B cell (primary cell): Measurements from ENCODE around the gene MYO19. TPM values are rescaled to one million over a fixed set of nuclear protein-coding genes. Genes with fewer than 3 reads are reported as not detected.

ENCODE experiments used
- ATAC-seq: fragments of 200-7000 bp; cut with Tn5 transposase; one replicate; pipeline ENCODE4 v1.10.0; 2021; ENCODE audit warnings: low read depth, mild to moderate bottlenecking, moderate number of reproducible peaks, moderate library complexity
- CTCF ChIA-PET: fragments of 350-600 bp; sonication (Branson Sonifier 250); formaldehyde crosslinking; loops from one replicate; lab custom pipeline; 2021; ENCODE audit warnings: antibody characterized with exemption, inconsistent platforms; lab: Charles Lee
- POLR2A ChIA-PET: fragments of 350-600 bp; sonication (Branson Sonifier 250); formaldehyde crosslinking; loops from one replicate; lab custom pipeline; 2021; ENCODE audit warnings: antibody characterized with exemption; lab: Charles Lee
- DNase-seq: peaks from one replicate; pipeline ENCODE4 v3.0.0; 2013
- H2AFZ ChIP-seq: 2 replicates; pipeline ENCODE4 v1.6.1; 2012; ENCODE audit warnings: mild to moderate bottlenecking, low read depth, low read length; ENCODE audit not compliant: insufficient read depth, poor library complexity, severe bottlenecking
- H3K27ac ChIP-seq, 2 donors: 1 replicate in 1 of 2; 2 replicates in 1 of 2; pipeline ENCODE4 v1.5.1; 2012 to 2013; ENCODE audit warnings: low read length in 2 of 2, mild to moderate bottlenecking in 2 of 2, moderate library complexity in 1 of 2
- H3K27me3 ChIP-seq, 4 experiments: fragments of 200-600 bp in 1 of 4; sonication (generic) in 1 of 4; replicated peaks in 1 of 4; 1 replicate in 2 of 4; 2 replicates in 2 of 4; pipeline versions ENCODE4 v1.6.1 to v1.7.0; 2013 to 2016; ENCODE audit warnings: low read length in 3 of 4, mild to moderate bottlenecking in 2 of 4, mixed read lengths in 1 of 4, moderate library complexity in 1 of 4; ENCODE audit not compliant: insufficient read depth in 4 of 4, control insufficient read depth in 3 of 4; ENCODE audit errors: control extremely low read depth in 1 of 4
- H3K36me3 ChIP-seq, 2 experiments: replicated peaks in 1 of 2; 1 replicate in 1 of 2; 2 replicates in 1 of 2; pipeline versions ENCODE4 v1.6.1 to v1.7.1; 2013; ENCODE audit warnings: low read length in 1 of 2; ENCODE audit not compliant: insufficient read depth in 2 of 2, control insufficient read depth in 1 of 2; ENCODE audit errors: control extremely low read depth in 1 of 2, extremely low read depth in 1 of 2
- H3K4me1 ChIP-seq, 2 donors: fragments of 200-600 bp in 1 of 2; sonication (generic) in 1 of 2; 1 replicate in 1 of 2; 2 replicates in 1 of 2; pipeline versions ENCODE4 v1.5.1 to v1.6.1; 2013 to 2017; ENCODE audit warnings: low read length in 2 of 2; ENCODE audit not compliant: control insufficient read depth in 2 of 2, insufficient read depth in 2 of 2
- H3K4me2 ChIP-seq: replicated peaks from 2 replicates; pipeline ENCODE3; 2012; ENCODE audit warnings: mild to moderate bottlenecking, low read depth, low read length; ENCODE audit not compliant: poor library complexity, severe bottlenecking
- H3K4me3 ChIP-seq, 5 experiments: fragments of 200-600 bp in 1 of 5; sonication (generic) in 1 of 5; 1 replicate in 3 of 5; 2 replicates in 2 of 5; pipeline versions ENCODE4 v1.5.1 to v1.7.0; 2011 to 2016; ENCODE audit warnings: low read length in 4 of 5, mild to moderate bottlenecking in 4 of 5, low read depth in 2 of 5, control low read depth in 1 of 5, moderate library complexity in 1 of 5; ENCODE audit not compliant: insufficient read depth in 1 of 5; ENCODE audit errors: control extremely low read depth in 1 of 5, extremely low read depth in 1 of 5
- H3K79me2 ChIP-seq: fragments of 200-600 bp; sonication (generic); one replicate; pipeline ENCODE4 v1.6.0; 2016; ENCODE audit warnings: low read length; ENCODE audit not compliant: control insufficient read depth, insufficient read depth
- H3K9ac ChIP-seq: fragments of 200-600 bp; sonication (generic); 2 replicates; pipeline ENCODE4 v1.6.1; 2017; ENCODE audit warnings: mild to moderate bottlenecking, low read length, moderate library complexity
- H3K9me3 ChIP-seq, 3 donors: one replicate each; pipeline versions ENCODE4 v1.6.1 to v1.7.1; 2013; ENCODE audit warnings: low read length in 2 of 3; ENCODE audit not compliant: control insufficient read depth in 2 of 3, insufficient read depth in 1 of 3; ENCODE audit errors: control extremely low read depth in 1 of 3
- H4K20me1 ChIP-seq: 2 replicates; pipeline ENCODE4 v1.6.0; 2012; ENCODE audit warnings: mild to moderate bottlenecking, low read length; ENCODE audit not compliant: insufficient read depth, control insufficient read depth, poor library complexity, severe bottlenecking
- H3K27ac Mint-ChIP-seq: one replicate; pipeline ENCODE4 v1.8.0; 2021; ENCODE audit warnings: mixed read lengths
- H3K27me3 Mint-ChIP-seq: one replicate; pipeline ENCODE4 v1.8.0; 2021; ENCODE audit warnings: mixed read lengths
- H3K4me1 Mint-ChIP-seq: one replicate; pipeline ENCODE4 v1.8.0; 2021; ENCODE audit warnings: mixed read lengths
- H3K4me3 Mint-ChIP-seq: one replicate; pipeline ENCODE4 v1.8.0; 2021; ENCODE audit warnings: mixed read lengths
- H3K9me3 Mint-ChIP-seq: one replicate; pipeline ENCODE4 v1.8.0; 2022; ENCODE audit warnings: mixed read lengths; ENCODE audit not compliant: insufficient read depth
- EZH2 ChIP-seq: IDR thresholded peaks from 2 replicates; pipeline ENCODE4 v1.6.1; 2012; ENCODE audit warnings: borderline replicate concordance, low read depth, mild to moderate bottlenecking, moderate library complexity, low read length; ENCODE audit not compliant: insufficient read depth, poor library complexity, severe bottlenecking
- WGBS: methylation state at CpG from one replicate; pipeline ENCODE4 v1.1.5; 2013; ENCODE audit warnings: missing lambda C conversion rate; ENCODE audit not compliant: insufficient coverage; 5-methylcytosine and 5-hydroxymethylcytosine counted together
- intact Hi-C: fragments of 100-400 bp; cut with micrococcal nuclease; formaldehyde crosslinking; loops from one replicate; pipeline ENCODE4 v1.10.0; 2022
- polyA plus RNA-seq: library from polyadenylated mRNA; depleted of rRNA; stranded (reverse); fragments of >200 nt; gene quantifications from 2 replicates; pipeline ENCODE4 v1.2.3, GENCODE V29; 2012
- total RNA-seq, 2 donors: library from RNA; stranded (reverse); fragments of 120-200 nt in 1 of 2; gene quantifications; 1 replicate in 1 of 2; 2 replicates in 1 of 2; pipeline versions ENCODE4 v1.2.3 to v1.2.4, GENCODE V29; 2013 to 2022
- TF ChIP-seq, protein P1 (sequence below): fragments of 200-600 bp; IDR thresholded peaks from one replicate; pipeline ENCODE4 v1.8.0; 2022; ENCODE audit warnings: antibody characterized with exemption, mild to moderate bottlenecking

Gene MYO19
- total and polyA plus RNA-seq, 2 donors (not counting 1 experiment from before 2014, with no cell fraction given) = 65.7 to 88.7 TPM

DNA sequence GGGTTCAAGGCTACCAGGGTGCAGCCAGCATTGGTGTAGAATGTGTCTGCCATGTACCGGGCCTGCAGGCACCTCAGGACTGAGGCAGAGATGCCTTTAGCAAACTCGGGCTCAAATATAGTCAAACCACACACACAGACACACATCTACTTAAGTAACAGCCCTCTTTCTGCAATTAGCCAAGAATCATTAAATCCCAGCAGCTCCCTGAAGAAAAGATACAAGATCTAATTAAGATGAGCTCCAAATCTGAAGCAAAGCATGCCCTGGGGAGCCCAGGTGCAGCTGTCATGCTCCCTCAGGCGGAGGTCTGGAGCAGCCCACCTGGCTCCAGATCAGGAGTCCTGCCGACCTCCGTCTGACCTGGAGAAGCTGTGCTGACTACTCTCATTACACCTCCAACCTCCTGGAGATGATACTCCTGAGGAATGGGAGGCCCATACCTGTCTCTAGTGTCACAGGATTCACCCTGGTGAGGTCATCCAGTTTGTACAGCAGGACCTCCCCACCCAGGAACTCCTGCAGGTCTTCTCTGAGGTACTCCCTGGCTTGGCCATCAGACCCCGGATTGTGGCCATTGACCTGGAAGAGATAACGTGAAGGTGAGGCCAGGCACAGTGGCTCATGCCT is 6.9 kb downstream of the MYO19 start:
- ATAC-seq = no peak
- TF ChIP-seq, protein P1, sequence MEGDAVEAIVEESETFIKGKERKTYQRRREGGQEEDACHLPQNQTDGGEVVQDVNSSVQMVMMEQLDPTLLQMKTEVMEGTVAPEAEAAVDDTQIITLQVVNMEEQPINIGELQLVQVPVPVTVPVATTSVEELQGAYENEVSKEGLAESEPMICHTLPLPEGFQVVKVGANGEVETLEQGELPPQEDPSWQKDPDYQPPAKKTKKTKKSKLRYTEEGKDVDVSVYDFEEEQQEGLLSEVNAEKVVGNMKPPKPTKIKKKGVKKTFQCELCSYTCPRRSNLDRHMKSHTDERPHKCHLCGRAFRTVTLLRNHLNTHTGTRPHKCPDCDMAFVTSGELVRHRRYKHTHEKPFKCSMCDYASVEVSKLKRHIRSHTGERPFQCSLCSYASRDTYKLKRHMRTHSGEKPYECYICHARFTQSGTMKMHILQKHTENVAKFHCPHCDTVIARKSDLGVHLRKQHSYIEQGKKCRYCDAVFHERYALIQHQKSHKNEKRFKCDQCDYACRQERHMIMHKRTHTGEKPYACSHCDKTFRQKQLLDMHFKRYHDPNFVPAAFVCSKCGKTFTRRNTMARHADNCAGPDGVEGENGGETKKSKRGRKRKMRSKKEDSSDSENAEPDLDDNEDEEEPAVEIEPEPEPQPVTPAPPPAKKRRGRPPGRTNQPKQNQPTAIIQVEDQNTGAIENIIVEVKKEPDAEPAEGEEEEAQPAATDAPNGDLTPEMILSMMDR = no peak
- no peak for TF ChIP-seq EZH2
- intact Hi-C loops = no loop called here

DNA sequence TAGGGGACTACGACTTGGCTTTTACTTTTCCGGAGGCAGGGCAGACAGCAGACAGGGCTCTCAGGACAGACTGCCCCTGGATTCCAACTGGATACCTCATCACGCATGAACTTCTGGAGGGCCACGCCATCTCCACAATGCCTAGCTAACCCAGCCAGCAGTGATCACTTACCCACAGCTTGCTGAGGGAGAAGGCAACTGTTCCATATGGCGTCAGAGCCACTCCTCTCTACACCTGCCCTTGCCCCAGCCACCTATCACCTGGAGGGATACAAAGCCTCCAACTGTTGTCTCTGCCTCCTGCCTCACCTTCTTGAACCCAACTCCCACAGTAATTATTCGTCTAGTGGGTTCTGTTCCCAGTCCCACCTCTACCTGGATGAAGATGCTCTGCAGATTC is 8.8 kb downstream of the MYO19 start:
- no peak overlapping the region for H3K4me3 Mint-ChIP-seq
- WGBS = 100% methylated on average over 6 of the region's 6 CpGs
- H3K79me2 ChIP-seq = no peaks in the 10 kb centered on the region
- no peak overlapping the region for H3K27ac ChIP-seq
- intact Hi-C loops = no loop called here
- H2AFZ ChIP-seq = no peak overlapping the region
- H3K36me3 ChIP-seq = peaks cover 0 to 38% of the 10 kb centered on the region in 2 experiments
- DNase-seq (no peak), ATAC-seq (no peak)
- H4K20me1 ChIP-seq = no peaks in the 10 kb centered on the region
- H3K4me3 ChIP-seq = no peak overlapping the region
- TF ChIP-seq, protein P1 = no peak
- TF ChIP-seq EZH2 = no peak
- no peaks in the 10 kb centered on the region for H3K27me3 ChIP-seq
- H3K4me1 ChIP-seq = no peaks in the 10 kb centered on the region
- no peaks in the 10 kb centered on the region for H3K9me3 Mint-ChIP-seq
- no peaks in the 10 kb centered on the region for H3K27me3 Mint-ChIP-seq
- H3K9me3 ChIP-seq = no peaks in the 10 kb centered on the region
- ChIA-PET CTCF (interaction anchor here (0.6 to 1.6 kb wide), 2 partner anchors 8 to 18 kb away, joined by 3 read pairs; partner anchors contain the start of genes MYO19 and PIGW), POLR2A (no interaction called here)
- no peaks in the 10 kb centered on the region for H3K4me1 Mint-ChIP-seq
- no peak overlapping the region for H3K4me2 ChIP-seq
- H3K27ac Mint-ChIP-seq = no peak overlapping the region
- no peak overlapping the region for H3K9ac ChIP-seq

More for the DNA sequence above, 6.9 kb downstream of the MYO19 start:
- H3K4me3 ChIP-seq = no peak overlapping the region
- peaks cover 0 to 42% of the 10 kb centered on the region in 2 experiments for H3K36me3 ChIP-seq
- Mint-ChIP-seq H3K27me3 (no peaks in the 10 kb centered on the region), H3K9me3 (no peaks in the 10 kb centered on the region), H3K27ac (no peak overlapping the region), H3K4me3 (no peak overlapping the region), H3K4me1 (no peaks in the 10 kb centered on the region)
- no peaks in the 10 kb centered on the region for H4K20me1 ChIP-seq
- no peak for DNase-seq
- H3K9ac ChIP-seq = no peak overlapping the region
- H2AFZ ChIP-seq = no peak overlapping the region
- no peaks in the 10 kb centered on the region for H3K4me1 ChIP-seq
- no peak overlapping the region for H3K27ac ChIP-seq
- no peak overlapping the region for H3K4me2 ChIP-seq
- no peaks in the 10 kb centered on the region for H3K9me3 ChIP-seq
- no peaks in the 10 kb centered on the region for H3K79me2 ChIP-seq
- H3K27me3 ChIP-seq = no peaks in the 10 kb centered on the region
- CTCF ChIA-PET = no interaction called here
- 92% methylated on average over 3 of the region's 7 CpGs for WGBS
- POLR2A ChIA-PET = no interaction called here
